ENCODE data around the gene HSDL2.
"Not testable (repeated sequence)": the region's sequence is repeated elsewhere in the genome, so short reads cannot be mapped to it uniquely, and the experiment has no call there.

Gene HSDL2

DNA sequence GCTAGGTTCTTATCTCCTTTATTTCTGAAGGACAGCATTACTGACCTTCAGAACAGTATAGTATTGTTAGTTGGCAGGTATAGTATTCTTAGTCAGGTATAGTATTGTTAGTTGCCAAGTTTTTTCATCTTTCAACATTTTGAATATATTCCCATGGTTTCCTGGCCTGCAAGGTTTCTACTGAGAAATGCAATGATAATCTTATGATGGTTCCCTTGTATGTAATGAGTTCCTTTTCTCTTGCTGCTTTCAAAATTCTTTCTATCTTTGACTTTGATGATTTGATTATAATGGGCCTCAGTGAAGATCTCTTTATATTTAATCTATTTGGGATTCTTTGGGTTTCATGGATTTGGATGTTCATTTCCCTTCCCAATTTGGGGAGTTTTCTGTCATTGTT lies 12.4 kb upstream of the HSDL2 start:
- no peak for DNase-seq

- DNase-seq: no peak
Observed at GRCh38 chr9:112369817-112370216, 10.1 kb upstream of the HSDL2 start.

DNA sequence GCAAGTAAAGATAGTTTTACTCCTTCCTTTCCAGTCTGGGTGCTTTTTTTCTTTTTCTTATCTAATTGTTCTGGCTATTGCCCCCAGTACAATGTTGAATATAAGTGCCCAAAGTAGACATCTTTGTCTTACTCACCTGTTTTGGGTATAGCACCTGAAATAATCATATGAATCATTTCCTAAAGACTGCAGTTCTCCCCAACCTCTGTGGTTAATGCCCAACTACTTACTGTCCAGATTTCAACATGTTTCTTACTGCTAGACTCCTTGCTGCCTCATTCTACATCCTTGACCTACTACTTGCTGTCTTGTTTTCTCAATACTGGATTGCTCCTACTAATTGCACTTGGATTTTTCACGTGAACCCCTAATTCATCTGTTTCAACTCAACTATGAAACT lies 8.8 kb upstream of the HSDL2 start:
- no peak for DNase-seq

DNA sequence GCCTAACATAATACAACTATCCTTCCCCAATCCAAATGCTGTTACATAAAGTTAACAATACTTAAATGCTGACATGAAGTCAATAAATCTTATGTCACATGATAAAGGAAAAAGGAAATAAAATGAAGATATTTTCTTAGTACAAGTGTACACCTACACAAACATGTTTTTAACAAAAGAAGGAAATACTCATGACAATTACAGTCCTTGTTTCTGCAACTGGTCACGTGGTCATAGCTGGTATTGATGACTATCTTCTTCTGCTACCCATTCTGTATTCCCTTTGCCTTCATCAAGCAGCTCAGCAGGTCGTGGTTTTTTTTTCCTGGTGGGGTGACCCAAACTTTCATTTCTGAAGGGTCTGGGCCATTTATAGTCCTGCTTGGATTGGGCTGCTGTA lies 6.2 kb upstream of the HSDL2 start:
- DNase-seq: not testable (repeated sequence)

DNA sequence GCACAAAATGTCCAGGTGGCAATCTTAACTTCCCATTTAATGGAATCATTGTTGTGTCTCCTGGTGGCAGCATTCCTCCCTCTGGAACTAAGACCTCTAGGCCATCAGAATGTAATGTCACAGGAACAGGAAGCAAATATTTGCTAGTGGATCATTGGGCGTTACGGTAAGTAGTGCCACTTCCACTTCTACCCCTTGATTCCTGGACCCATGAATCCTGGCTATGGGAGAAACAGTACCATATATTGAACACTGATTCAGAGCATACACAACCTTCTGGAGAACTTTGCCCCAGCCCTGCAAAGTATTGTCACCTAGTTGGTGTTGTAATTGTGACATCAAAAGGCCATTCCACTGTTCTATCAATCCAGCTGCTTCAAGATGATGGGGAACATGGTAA lies 5.7 kb upstream of the HSDL2 start:
- DNase-seq: not testable (repeated sequence)

DNA sequence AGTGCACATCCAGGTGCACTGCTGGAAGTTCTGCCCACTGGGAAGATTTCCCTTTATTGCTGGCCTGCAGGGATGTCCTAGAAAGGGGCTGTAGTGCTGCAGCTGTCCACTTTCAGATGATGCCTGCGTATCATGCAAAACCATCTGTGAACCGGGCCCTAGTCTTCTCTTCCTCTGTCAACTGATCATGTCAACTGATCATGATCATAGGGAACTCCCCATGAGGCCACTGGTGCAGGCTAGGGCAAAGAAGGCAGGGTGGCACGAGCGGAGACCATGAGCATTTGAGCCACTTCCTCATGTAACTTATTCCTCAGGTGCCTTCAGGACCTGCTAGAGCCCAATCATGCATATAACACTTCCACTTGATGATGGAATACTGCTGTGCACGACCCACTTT lies 4.5 kb upstream of the HSDL2 start:
- no peak for DNase-seq

DNA sequence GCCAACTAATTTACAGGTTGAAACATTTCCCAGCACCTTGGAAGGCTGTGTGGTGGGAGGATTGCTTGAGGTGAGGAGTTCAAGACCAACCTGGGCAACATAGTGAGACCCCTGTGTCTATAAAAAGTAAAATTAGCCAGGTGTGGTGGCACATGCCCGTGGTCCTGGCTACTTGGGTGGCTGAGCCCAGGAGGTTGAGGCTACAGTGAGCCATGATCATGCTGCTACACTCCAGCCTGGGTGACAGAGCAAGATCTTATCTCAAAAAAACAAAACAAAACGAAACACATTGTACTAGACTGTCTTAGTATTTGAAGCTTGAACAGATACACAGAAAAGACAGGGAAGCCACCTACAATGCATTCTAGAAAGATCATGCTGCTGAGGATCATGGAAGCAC lies 2.8 kb upstream of the HSDL2 start:
- DNase-seq: no peak

DNA sequence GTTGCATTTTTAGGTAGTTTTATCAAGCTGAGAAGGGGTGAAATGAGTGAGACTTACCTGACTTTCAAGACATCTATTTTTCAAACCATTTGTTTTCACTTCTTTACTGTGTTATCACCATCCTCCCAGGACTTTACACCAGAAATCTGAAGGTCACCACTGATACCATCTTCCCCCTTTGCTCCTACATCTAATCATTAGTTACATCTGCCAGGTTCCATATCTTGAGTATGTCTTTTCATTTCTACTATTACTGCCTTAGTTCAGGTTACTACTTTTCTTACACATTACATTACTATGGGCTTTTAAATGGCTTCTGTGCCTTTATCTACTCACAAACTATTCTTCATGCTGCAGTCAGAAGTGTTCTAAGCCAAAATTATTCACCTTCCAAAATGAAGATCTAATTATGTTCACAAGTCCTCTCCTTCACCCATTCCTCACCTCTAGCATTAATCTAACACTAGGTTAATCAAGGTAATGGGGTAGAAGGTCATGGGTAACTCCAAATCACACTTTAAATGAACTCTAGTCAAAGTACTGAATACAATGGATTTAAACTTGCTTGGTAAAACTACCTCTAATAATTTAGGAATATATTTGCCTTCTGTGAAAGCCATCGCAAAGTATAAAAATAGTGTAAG lies 2.1 kb upstream of the HSDL2 start:
- DNase-seq: no peak

DNA sequence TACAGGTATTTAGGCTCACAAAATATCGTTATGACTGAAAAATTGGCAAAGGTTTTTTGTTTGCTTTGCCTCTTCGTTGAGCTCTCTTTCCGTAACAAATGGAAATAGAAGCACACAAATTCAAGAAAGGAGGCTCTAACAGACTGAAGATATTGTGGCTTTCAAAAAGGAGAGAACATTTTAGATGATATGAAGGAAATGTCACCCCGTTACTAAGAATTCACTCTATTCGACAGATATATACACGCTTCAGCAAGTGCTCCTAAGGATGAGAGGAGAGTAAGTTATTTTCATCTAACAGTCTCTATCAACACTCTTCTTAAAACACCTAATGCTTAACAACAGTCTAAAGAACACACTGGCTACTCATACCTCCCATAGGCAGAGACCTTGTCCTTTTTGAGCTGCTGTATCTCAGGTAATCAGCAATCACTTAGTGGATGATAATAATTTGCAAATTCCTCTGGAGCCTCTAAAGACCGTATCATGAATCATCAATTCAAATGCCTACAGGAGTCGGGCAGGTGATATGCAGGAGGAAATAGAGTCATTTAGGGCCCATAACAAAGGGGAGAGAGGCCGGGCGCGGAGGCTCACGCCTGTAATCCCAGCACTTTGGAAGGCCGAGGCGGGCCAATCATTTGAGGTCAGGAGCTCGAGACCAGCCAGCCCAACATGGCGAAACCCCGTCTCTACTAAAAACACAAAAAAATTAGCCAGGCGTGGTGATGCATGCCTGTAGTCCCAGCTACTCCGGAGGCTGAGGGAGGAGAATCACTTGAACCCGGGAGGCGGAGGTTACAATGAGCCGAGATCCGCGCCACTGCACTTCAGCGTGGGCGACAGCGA lies 1.4 kb upstream of the HSDL2 start:
- DNase-seq: no peak

DNA sequence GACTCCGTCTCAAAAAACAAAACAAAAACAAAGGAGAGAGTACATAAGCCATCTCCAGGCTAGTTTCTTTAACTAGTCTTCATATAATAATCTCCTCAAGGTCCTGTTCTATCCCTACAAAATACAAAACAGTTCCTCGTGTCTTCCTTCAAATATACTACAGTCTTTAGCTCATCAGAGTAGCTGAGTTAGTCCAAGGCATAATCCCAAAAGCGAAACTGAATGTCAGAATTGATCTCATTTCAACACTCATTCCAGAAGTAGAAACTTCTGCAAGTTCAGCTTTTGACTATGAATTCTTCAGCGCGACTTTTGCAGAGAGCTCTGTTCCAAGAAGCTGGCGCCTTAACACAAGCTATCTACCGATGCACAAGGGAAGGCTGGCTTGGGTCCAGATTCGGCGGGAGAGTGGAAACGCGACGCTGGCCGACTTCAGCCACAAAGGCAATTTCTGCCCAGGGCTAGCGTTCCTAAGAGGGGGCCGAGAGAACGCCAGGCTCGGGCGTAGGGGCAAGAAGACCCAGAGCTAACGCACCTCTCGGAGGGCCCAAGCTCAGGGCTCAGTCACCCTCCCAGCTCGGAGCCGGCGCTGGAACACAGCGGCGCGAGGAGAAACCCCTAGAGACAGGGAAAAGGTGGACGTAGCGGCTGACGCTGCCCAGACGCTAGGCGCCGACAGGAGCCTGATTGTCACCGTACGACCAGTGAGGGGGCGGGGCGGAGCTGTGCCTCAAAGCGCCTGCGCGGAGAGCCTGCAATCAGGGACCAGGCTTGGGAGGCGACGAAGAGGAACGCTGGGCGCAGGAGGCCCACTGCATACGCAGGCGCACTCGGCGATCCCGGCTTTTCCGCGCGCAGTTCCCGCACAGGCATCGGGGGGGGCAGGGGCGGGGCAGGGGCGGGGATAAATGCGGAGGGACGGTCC lies 469 bp upstream of the HSDL2 start:
- peak; percentile 98 for DNase-seq

DNA sequence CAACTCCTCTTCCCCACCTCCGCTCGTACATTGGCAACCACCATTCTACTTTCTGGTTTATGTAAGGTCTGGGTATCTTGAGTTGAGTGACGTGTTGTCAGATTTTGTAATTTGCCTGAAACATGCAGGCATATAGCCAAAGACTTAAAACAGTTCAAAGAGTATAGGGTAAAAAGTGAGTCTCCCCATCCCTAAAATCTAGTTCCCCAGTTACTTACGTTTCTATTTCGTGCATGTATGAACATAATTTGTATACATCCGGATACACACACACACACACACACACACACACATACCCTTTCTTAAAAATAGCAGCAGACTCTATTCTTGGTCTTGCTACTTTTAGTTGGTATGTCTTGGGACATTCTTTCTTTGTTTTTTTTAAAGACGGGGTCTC lies 915 bp downstream of the HSDL2 start:
- DNase-seq: no peak

DNA sequence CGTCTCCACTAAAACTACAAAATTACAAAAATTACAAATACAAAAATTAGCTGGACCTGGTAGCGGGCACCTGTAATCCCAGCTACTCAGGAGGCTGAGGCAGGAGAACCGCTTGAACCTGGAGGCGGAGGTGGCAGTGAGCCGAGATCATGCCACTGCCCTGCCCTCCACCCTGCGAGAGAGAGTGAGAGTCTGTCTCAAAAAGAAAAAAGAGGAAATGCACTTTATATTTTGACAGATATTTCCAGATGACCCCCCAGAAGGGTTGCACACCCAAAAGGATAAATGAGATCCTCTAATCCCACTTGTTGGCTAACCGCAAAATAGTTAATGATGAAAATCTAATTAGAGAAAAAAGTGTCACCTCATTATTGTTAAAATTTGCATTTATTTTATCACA lies 2.2 kb downstream of the HSDL2 start:
- DNase-seq: no peak

GRCh38 chr9:112382501-112383364 lies 2.8 kb downstream of the HSDL2 start:
- no peak for DNase-seq

- no peak for DNase-seq
Observed at GRCh38 chr9:112384219-112384618, 4.3 kb downstream of the HSDL2 start.

DNA sequence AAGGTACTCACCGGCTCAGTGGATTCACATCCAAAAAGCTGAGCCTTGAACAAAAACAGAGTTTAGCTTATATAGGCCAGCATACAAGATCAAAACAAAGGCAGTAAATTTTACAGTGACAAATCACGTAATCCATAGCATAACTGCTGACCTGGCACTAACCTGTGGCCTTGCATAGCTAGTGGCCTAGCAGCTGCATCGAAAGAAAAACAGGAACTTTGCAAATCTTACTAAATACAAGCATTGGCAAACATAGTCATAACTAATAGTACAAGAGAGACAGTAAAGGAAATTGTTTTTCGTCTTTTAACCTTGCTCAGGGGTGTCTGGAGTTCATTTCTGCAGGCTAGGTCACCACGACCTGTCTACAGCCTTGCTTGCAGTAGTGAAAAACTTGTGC lies 4.8 kb downstream of the HSDL2 start:
- no peak for DNase-seq

DNA sequence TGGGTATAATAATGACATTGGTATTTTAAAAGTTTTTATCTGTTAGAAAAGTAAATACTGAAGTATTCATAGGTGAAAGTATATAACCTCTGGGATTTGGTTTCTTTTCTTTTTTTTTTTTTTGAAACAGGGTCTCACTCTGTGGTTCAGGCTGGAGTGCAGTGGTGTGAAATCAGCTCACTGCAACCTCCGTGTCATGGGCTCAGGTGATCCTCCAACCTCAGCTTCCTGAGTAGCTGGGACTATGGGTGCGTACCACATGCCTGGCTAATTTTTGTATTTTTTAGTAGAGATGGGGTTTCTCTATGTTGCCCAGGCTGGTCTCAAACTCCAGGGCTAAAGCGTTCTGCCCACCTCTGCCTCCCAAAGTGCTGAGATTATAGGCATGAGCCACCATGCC lies 7.2 kb downstream of the HSDL2 start:
- no peak for DNase-seq

DNA sequence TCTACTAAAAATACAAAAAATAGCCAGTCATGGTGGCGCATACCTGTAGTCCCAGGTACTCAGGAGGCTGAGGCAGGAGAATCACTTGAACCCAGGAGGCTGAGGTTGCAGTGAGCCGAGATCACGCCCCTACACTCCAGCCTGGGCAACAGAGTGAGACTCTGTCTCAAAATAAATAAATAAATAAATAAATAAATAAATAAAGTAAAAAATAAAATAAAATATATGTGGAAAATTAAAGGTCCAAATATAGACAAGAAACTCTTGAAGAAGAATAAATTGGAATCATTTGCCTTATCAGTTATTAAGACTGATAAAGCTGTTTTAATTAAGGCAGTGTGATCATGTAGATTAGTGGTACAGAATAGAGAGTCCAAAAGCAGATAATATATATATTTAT lies 10.0 kb downstream of the HSDL2 start:
- DNase-seq: not testable (repeated sequence)

DNA sequence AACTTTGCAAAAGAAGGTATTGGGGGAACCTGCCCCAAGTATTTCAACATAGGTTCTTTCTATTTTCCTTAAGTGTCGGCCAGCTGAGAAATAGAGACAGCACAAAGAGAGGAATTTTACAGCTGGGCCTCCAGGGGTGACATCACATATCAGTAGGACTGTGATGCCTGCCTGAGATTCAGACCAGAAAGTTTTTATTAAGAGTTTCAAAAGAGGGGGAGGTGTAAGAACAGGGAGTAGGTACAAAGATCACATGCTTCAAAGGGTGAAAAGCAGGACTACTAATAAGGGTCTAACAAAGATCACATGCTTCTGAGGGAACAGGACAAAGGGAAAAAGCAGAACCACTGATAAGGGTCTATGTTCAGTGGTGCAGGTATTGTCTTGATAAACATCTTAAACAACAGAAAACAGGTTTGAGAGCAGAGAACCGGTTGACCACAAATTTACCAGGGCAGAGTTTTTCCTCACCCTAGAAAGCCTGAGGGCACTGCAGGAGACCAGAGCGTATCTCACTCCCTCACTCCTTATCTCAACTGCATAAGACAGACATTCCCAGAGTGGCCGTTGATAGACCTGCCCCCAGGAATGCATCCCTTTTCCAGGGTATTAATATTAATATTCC lies 12.1 kb downstream of the HSDL2 start:
- DNase-seq: not testable (repeated sequence)

DNA sequence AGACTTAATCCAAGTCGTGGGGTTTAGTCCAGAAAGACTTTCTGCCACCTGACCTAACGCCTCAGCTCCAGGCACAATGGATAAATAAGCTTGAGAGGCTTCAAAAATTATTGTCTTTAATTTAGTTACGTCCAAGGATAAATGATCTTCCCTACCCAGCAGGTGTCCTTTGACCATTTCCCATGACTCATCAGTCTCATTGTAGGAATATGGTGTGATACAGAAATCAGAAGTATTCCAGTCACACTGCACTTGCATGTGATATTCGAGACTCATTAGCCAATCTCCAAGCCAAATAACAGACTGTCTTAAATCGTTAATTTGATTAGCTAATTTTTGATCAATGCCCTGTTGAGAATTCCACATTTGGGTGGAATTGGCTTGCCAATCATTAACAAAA lies 13.2 kb downstream of the HSDL2 start:
- not testable (repeated sequence) for DNase-seq

DNA sequence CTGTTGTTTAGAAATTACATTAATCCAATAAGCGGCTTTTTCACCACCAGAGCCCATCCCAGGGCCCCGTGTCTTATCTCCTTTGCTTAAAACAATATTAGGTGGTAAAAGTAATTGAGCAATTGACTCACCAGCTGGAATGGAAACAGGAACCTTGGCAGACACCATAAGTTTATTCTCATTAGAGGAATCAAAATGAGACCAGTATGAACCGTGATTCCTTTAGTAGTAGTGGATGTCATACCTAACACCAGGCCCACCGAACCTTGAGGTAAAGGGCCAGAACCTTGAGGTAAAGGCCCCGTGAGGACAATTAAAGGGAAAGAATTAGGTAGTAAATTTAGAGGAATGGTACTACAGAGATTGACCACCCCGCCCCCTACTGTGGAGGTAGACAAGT lies 16.5 kb downstream of the HSDL2 start:
- DNase-seq: no peak

GRCh38 chr9:112396872-112397271 lies 17.0 kb downstream of the HSDL2 start:
- DNase-seq: no peak

DNA sequence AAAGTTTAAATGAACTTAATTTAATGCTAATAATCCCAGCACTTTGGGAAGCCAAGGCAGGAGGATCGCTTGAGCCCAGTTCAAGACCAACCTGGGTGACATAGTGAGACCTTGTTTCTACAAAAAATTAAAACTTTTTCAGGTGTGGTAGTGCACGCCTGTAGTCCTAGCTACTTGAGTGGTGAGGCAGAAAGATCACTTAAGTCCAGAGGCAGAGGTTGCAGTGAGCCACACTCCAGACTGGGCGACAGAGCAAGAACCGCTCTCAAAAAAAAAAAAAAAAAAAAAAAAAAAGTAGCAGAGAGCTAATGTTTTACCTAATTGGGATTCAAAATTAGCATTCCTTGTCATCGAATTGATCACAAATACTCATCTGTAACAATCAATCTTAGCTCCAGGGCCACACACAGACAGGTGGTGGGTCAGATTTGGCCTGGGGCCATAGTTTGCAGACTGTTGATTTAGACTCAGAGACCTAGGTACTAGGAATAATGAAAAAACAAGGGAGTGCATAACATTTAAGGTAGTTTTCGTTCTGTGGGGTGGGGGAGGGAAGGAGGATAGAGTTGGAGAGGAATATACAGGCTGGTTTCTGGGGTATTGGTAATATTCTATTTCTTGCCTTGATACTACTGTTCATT lies 21.4 kb downstream of the HSDL2 start:
- DNase-seq: no peak

Data from GDM1 (cell line).